Kidney capillary endothelial cell (primary cell): ENCODE data around the gene DNM1L.
"Not testable (repeated sequence)": the region's sequence is repeated elsewhere in the genome, so short reads cannot be mapped to it uniquely, and the experiment has no call there.

Experiments used
- DNase-seq: peaks from one replicate; pipeline ENCODE4 v3.0.0-alpha.2; 2018; ENCODE audit warnings: low spot score

DNM1L gene

DNA sequence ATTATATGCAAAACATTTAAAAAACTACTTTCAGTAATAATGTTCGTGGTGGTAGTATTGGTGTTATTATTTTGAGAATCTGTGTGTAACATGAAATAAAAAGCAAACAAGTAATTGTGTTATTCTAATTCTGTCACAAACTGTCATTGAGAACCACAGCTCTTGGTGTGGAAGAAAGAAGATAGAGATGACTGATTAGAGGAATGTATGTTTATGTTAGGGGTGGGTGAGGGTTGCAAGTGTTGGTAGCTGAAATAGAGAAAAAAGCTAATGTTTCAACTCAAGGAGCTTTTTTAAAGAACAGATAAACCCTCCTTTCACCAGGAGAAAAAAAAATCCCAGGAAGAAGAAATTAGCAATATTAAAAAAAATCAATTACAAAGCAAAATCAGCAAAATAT, 18.3 kb downstream of the DNM1L start:
- DNase-seq, result no peak

GRCh38 chr12:32698285-32698684, 19.2 kb downstream of the DNM1L start:
- no peak for DNase-seq

GRCh38 chr12:32699437-32699836, 20.3 kb downstream of the DNM1L start:
- DNase-seq, result not testable (repeated sequence)

DNA sequence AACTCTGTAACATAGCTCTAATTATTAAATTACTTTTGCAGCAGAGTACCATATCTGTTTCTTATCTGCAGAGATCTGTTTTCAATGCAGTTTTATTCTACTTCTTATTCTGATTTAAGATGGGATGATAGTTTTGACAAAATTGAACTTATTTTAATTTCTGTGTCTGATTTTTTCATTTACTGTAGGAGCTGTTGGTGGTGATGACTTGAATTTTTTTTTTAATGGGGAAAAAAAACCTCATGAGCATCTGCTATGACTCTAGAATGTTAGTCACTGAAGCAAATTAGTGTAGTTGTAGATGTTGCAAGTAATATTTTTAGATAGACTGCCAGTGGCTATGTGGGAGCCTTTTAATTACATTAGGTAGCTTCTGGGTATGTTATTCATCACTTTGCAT, 23.4 kb downstream of the DNM1L start:
- DNase-seq, result no peak

- no peak for DNase-seq
Observed at GRCh38 chr12:32702946-32703345, 23.8 kb downstream of the DNM1L start.

GRCh38 chr12:32705783-32706182, 26.7 kb downstream of the DNM1L start:
- no peak for DNase-seq

DNA sequence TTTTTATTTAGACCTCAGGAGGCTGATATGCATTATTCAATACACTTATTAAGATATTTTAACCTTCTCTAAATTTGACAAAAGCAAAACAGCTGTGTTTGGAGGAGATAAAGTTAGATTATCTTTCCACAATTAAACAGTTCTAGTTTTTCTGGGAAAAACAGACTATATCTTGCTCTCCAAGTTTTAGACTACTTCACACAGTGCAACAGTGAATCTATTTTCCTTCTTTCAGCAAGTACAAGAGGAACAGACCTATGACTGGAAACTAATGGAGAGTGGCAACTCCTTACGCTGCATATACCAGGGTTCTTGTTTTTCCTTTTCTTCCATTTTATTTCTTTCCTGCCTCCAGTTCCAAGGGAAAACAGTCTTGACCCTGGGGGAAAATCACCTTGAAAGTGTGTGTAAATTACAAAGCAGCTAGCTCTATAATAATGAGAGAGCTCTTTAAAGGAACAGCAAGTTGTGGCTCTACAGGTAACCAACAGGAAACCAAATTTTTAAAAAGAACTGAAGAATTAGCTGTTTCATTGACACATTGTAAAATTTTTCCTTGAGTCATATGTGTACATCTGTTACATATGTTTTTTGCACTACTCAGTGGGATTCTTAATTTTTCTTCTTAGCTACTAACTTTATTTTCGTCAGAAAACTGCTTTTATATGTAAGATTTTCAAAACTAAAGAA, 27.4 kb downstream of the DNM1L start:
- DNase-seq, result no peak

GRCh38 chr12:32708926-32709325, 29.8 kb downstream of the DNM1L start:
- no peak for DNase-seq

DNA sequence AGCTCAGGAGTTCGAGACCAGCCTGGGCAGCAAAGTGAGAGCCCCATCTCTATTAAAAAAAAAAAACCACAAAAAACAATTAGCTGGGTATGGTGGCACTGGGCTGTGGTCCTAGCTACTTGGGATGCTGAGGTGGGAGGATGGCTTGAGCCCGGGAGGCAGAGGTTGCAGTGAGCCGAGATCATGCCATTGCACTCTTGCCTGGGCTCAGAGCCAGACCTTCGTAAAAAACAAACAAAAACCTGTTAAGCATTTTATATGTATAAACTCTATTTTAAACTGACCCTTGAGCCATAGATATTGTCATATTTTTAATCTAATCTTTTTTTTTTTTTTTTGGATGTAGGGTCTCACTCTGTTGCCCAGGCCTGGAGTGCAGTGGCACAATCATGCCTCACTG, 35.7 kb downstream of the DNM1L start:
- DNase-seq, result no peak

- no peak for DNase-seq
Observed at GRCh38 chr12:32718926-32719325, 39.8 kb downstream of the DNM1L start.

DNA sequence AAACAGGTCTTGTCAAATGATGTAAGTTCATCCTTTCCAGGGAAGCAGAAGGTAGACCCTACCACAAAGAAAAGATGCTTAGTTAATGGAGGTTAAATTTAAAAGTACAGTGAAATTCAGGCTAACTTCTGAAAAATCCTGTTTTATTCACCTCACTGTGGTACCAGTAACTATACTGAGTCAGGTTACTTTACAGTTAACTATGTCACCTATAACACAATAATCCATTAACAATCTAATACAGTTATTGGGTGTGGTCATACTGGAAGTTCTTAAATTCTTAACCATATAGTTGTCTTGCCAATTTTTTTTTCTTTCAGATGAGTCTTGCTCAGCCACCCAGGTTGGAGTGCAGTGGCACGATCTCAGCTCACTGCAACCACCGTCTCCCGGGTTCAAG, 46.2 kb downstream of the DNM1L start:
- not testable (repeated sequence) for DNase-seq

GRCh38 chr12:32726286-32726685, 47.2 kb downstream of the DNM1L start:
- no peak for DNase-seq

GRCh38 chr12:32727237-32727636, 48.1 kb downstream of the DNM1L start:
- DNase-seq, result no peak

GRCh38 chr12:32734952-32735351, 55.9 kb downstream of the DNM1L start:
- DNase-seq, result no peak

- no peak for DNase-seq
Observed at GRCh38 chr12:32736445-32736844, 57.3 kb downstream of the DNM1L start.

DNA sequence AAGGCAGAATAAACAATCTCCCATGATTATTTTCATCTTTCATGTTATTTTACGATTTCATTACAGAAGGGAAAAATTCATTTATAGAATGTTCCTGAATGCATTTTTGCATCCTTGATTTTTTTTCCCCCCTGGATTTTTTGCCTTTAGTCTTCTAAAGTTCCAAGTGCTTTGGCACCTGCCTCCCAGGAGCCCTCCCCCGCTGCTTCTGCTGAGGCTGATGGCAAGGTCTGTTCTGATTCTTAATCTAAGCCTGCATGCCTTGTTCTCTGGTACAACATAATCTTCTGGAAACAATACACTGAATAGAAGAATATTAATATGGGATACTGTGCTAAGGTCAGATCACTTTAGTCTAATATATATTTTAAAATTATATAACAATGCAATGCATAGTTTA, 58.6 kb downstream of the DNM1L start:
- DNase-seq, result no peak

DNA sequence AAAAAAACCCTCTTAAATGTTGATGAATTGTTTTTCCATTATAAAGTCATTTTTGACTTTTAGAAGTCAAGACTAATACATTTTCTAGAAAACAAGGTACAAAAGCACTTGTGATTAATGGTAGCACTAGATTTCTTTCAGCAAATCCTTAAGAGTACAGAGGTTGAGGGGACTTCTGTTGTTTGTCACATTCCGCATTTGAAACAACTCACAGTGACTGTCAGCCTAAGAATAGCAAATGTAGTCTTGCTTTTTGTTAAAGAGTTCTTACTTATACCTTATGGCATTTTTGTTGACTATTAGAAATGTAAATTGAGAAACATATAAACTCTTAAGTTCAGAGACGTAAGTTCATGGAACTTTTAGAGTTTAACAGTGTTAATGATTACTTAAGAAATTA, 60.2 kb downstream of the DNM1L start:
- DNase-seq, result no peak

GRCh38 chr12:32742133-32742532, 63.0 kb downstream of the DNM1L start:
- no peak for DNase-seq

DNA sequence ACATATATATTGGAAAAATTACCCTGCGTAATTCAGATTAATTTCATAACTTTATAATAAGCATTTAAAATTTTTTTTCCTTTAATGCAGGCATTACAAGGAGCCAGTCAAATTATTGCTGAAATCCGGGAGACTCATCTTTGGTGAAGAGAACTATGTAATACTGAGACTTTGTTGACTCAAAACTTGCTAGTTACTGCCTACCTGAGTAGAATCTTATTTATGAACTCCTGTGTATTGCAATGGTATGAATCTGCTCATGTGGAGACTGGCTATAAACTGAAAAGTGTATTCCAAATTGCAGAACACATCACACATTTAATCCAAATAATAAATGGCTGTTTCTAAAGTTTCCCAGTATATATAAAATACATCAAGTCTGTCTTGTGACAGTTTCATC, 64.2 kb downstream of the DNM1L start:
- DNase-seq, result no peak

- DNase-seq, result no peak
Observed at GRCh38 chr12:32753605-32754004, 74.5 kb downstream of the DNM1L start.

DNA sequence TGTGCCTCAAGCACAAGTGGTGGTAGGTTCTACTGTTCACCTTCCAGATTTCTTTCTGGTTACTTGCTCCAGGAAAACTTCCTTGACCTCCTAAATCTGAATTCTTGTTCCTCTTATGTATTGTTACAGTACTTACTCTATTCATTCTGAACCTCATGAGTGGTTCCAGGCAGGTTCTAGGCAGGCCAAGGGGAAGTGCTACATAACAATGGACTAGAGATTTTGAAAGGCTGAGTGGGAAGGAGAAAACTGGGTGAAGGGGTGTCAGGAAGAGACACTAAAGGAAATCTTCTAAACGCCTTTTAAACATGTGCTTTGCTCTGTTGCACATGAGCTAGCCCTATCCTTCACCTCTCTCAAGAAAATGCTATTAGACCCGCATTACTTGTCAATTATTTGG, 75.0 kb downstream of the DNM1L start:
- DNase-seq, result peak; percentile 10

GRCh38 chr12:32755051-32755653, 76.1 kb downstream of the DNM1L start:
- peak; percentile 86 for DNase-seq

- DNase-seq, result peak; percentile 94
Observed at GRCh38 chr12:32755654-32756475, 76.8 kb downstream of the DNM1L start, which contains the start of gene YARS2. TSS of gene YARS2 (minus strand) at chr12:32755897. CDS start at chr12:32755874, 23 bp downstream.
